GM19468 (cell line): ENCODE data around the gene MON1A.

Experiments used
- ATAC-seq: cut with Tn5 transposase; IDR thresholded peaks from one replicate; pipeline ENCODE4 v1.9.1; 2021; ENCODE audit warnings: mild to moderate bottlenecking, moderate library complexity, moderate number of reproducible peaks; ENCODE audit not compliant: unreplicated experiment; ENCODE audit errors: extremely low read depth

The MON1A gene

GRCh38 chr3:49896345-49896744, 33.3 kb downstream of the MON1A start:
- ATAC-seq = no peak

GRCh38 chr3:49895791-49896190, 33.8 kb downstream of the MON1A start:
- no peak for ATAC-seq

- ATAC-seq = no peak
Measured at GRCh38 chr3:49889296-49889695, 40.3 kb downstream of the MON1A start.

GRCh38 chr3:49886922-49887265, 42.7 kb downstream of the MON1A start:
- ATAC-seq = no peak

- ATAC-seq = no peak
Measured at GRCh38 chr3:49883998-49884397, 45.6 kb downstream of the MON1A start.

- no peak for ATAC-seq
Measured at GRCh38 chr3:49882166-49882565, 47.4 kb downstream of the MON1A start.

- ATAC-seq = no peak
Measured at GRCh38 chr3:49880581-49881315, 48.9 kb downstream of the MON1A start.

- no peak for ATAC-seq
Measured at GRCh38 chr3:49879721-49880120, 49.9 kb downstream of the MON1A start.

GRCh38 chr3:49878686-49879085, 50.9 kb downstream of the MON1A start:
- ATAC-seq = no peak

- ATAC-seq = no peak
Measured at GRCh38 chr3:49877716-49878115, 51.9 kb downstream of the MON1A start.

- ATAC-seq = no peak
Measured at GRCh38 chr3:49876567-49876966, 53.0 kb downstream of the MON1A start.

- ATAC-seq = no peak
Measured at GRCh38 chr3:49873623-49874022, 56.0 kb downstream of the MON1A start.

GRCh38 chr3:49872801-49873281, 56.8 kb downstream of the MON1A start:
- ATAC-seq = no peak

- no peak for ATAC-seq
Measured at GRCh38 chr3:49871531-49872153, 58.0 kb downstream of the MON1A start.

GRCh38 chr3:49869525-49870126, 60.0 kb downstream of the MON1A start, which contains the start of gene CAMKV:
Gene CAMKV (minus strand): TSS chr3:49869906. CDS start chr3:49862388, 7,518 bp downstream.
- no peak for ATAC-seq

- ATAC-seq = no peak
Measured at GRCh38 chr3:49868862-49869466, 60.6 kb downstream of the MON1A start.

GRCh38 chr3:49867871-49868321, 61.7 kb downstream of the MON1A start:
- ATAC-seq = no peak

- no peak for ATAC-seq
Measured at GRCh38 chr3:49867400-49867799, 62.2 kb downstream of the MON1A start.

- no peak for ATAC-seq
Measured at GRCh38 chr3:49865198-49865784, 64.3 kb downstream of the MON1A start.

- no peak for ATAC-seq
Measured at GRCh38 chr3:49864505-49864904, 65.1 kb downstream of the MON1A start.
